NCI-H69 (cell line): ENCODE data around the gene AKT1S1.
A peak's percentile ranks its signal among the peaks of the same experiment; 100 is the strongest.

Source experiments
- DNase-seq: peaks from one replicate; lab custom pipeline; 2025; lab: John Stamatoyannopoulos, UW

The AKT1S1 gene

DNA sequence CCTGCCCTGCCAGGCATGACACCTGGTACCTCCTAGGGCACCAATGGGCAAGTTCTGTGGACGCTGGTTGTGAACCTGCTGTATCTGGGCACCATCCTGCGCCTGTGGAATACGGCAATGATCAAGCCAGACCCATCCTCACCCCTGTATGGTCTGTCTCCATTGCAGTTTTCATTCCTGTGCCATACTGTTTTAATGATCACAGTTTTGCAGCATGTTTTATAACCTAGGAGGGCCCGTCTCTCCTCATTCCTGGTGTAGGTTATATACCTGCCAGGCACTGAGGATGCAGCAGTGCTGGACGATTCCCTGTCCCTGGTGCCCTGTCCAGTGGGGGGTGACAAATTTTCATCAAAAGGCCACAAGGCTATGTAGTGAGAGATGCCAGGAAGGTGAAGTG lies 5.9 kb upstream of the AKT1S1 start:
- no peak for DNase-seq

DNA sequence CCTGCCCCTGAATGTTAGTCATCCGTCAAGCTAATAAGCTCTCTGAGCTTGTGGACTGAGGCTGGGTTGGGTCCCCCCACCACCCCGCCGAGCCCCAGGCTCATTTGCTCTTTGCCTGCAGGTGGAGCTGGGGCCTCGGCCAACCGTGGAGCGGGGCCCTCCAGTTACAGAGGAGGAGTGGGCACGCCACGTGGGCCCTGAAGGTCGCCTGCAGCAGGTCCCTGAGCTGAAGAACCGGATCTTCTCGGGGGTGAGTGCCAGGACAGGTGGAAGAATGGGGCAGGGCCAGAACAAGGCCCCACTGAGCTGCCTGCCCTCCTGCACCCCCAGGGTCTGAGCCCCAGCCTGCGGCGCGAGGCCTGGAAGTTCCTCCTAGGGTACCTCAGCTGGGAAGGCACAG lies 5.5 kb upstream of the AKT1S1 start:
- no peak for DNase-seq

DNA sequence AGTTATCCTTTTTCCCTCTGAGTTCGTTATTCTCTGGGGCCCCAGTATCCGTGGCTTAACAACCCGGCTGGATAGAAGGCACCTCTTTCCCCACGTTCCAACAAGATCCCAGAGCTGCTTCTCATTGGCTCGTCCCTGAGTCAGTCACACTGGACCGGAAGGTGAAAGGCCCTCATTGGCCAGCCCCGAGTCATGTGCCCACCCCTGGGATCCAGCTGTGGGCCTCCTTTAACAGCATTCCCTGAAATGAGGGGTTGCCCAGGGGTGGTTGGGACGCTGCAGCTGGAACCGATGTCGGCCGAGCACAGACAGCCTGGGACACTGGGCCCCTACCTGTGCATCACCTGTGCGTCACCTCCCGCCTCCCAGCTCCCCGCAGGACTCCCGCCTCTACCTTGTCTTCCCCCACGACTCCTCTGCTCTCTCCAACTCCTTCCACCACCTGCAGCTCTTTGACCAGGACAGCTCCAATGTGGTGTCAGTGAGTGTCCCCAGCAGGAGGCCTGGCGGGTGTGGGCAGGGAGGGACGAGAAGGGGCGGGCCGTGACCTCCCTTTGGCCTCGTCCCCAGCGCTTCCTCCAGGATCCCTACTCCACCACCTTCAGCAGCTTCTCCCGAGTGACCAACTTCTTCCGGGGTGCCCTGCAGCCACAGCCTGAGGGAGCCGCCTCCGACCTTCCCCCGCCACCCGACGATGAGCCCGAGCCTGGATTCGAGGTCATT lies 4.7 kb upstream of the AKT1S1 start:
- no peak for DNase-seq

DNA sequence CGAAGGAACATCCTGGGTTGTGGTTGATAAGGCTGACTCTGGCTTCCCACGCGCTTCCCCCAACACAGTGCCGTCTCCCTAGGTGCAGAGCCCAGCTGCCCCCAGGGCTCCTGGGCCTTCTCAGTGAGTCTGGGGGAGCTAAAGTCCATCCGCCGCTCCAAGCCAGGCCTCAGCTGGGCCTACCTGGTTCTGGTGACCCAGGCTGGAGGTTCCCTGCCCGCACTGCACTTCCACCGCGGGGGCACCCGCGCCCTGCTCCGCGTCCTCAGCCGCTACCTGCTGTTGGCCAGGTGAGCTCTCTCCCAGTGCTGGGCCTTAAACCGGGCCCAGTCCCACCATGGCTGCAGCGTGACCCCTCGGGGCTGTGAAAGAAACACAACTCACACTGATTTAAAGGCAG lies 4.0 kb upstream of the AKT1S1 start:
- DNase-seq, result no peak

DNA sequence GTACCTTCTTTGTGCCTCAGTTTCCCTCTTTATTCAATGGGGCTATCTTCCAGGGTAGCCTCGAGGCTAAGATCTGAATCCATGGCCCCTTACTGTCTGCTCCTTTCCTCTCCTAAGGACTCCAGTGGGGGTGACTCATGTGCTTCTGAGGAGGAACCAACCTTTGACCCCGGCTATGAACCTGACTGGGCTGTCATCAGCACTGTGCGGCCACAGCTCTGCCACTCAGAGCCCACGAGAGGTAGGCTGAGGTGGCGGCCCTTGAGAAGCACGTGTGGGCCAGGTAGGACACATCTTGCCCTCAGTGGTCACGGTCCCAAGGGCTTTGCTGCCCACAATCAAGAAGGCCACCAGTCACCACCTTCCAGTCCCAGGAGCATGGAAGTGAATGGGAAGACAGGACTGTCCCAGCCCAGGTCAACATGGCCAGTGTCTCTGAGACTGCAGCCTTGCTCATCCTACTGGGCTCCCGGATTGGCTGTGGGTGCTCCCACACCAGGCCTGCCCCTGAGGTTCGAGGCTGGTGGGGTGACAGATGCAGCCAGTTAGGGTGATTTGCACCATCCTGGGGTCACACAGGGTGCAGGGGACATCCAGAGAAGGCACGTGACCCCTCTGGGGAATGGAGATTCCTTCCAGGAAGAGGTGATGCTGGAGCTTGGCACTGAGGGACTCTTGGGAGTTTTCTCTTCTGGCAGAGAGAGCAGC lies 3.2 kb upstream of the AKT1S1 start:
- no peak for DNase-seq

DNA sequence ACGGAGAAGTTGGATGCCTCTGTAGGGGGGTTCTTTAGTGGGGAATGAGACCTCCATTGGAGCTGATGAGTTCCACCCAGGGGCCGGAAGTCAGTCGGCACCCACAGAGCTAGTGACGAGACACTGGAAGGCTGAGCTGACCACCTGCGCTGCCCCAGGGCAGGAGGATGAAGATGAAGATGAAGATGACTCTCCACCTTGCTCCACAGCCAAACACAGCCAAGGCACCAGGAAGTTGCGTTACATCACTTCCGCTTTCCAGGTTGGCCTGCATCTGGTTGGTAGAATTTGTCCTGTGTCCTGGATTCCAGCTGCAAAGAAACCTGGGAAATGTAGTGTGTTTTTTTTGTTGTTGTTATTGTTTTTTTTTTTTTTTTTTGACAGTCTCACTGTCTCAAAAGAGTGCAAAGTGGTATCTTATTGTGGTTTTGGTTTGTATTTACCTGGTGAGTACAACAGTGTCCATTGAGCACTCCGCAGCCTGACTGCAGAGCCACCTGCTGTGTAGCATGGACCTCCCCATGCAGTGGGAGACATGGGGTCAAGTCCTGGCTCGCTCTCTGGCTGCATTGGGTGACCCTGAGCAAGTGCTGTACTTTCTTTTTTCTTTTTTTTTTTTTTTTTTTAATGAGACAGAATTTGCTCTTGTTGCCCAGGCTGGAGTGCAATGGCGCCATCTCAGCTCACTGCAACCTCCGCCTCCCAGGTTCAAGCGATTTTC lies 2.2 kb upstream of the AKT1S1 start:
- no peak for DNase-seq

DNA sequence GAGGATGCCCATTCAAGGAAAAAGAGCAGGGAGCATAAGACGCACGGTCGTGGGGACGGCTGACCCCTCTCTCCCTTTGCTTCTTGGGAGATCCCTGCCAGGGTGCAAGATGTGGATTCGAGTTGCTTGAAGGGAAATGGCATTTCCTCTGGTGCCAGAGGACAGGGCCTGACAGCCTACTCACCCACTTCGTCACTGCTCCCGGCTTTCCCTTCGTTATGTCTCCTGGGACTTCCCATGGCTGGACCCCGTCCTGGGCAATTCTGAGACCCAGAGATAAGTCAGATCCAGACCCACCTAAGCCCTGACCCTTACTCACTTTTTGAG lies 1.6 kb upstream of the AKT1S1 start:
- no peak for DNase-seq

DNA sequence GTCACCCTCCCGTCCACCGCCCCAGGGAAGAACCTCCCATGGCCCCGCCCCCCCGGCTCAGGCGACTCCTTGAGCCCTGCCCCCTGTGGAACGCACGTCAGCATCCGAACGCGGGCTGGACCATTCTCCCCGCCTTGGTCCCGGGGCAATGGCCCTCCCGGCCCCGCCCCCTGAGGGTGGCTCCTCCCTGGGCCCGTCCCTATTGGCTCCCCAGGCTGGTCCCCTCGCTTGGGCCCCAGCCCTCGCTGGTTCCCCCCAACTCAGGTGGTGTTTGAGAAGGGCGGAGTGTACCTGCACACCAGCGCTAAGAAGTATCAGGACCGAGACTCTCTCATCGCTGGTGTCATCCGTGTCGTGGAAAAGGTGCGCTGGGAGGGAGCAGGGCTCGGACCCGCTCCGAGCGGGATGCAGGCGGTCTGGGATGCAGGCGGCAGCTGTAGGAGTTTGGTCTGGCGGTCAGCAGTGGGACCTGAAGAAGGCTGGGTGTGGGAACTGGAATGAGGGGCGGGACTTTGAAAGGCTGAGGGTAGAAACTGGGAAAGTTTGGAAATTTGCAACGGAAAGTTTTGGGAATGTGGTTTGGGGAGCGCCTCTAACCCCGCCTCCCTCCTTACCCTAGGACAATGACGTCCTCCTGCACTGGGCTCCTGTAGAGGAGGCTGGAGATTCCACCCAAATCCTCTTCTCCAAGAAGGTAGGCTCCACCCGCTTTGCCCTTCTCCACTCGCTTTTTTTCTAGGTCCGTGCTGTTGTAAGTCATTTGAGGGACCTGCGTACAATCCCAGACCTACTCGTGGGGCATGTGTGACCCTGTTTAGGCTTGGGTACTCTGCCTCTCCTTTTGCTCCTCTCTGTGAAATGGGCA lies 956 bp upstream of the AKT1S1 start:
- peak; percentile 97 for DNase-seq

DNA sequence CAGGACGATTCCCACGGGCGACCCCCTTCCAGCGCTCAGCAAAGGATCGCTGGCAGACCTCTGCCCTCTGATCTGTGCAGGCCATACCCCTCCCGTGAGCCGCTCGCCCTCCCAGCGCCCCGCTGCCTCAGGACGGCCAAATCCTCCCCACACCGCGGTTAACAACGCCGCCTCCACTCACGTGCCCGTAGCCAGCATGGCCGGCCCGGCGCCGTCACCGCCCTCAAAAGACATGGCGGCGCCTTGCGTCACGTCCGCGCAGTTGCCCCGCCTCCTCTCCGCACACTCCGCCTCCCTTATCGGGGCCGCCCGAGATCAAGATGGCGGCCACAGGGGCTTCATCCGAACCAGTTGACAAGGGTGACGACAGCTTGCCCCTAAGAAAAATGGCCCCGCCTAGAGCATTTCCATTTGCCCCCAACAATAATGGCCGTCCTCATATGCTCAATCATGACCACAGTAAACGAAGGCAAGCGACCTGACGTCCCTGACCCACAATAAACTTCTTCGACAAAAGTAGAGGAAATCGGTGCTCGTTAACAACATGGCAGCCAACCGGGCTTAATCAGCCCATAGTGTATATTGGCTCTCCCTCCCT lies 634 bp downstream of the AKT1S1 start:
- peak; percentile 99 for DNase-seq

DNA sequence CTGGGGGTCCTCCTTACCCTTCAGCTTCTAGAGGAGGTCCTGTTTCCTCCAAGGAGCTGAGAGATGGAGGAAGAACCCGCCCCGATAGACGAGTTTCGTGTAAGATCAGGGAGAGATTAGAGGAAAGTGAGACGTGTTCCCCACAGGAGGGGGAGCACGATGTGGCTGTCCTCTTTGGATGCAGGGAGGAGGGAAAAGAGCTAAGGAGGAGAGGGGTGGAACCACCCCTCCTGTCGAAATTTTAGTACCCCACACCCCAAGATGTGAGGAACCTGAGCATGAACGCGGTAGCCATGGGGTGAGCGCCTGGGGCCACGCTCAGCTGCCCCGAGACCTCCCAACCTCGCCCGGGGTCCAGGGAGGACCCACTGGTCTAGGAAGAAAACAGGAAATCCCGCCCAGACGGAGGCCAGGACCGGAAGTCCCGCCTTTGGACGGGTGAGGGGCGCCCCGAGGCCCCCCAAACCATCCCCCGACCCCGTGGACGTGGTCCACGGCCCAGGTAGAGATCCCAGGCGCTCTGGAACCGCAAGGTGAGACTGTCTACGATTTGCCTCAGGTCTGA lies 1.2 kb downstream of the AKT1S1 start:
- peak; percentile 72 for DNase-seq

DNA sequence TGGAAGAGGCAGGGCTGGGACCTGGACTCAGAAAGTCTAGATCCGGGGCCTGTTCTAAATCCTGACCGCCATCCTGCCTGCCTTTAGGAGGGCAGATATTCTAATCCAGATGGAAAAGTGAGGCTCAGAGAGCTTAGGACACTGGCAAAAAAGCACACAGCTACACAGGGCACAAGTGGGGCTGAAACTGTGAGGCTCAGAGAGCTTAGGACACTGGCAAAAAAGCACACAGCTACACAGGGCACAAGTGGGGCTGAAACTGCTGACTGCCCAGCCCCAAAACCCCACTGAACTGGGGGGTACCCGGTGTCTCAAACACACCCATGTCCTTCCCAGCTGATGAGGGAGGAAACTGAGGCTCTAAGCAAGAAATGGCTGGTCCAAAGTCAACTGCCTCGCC lies 2.0 kb downstream of the AKT1S1 start:
- DNase-seq, result no peak

DNA sequence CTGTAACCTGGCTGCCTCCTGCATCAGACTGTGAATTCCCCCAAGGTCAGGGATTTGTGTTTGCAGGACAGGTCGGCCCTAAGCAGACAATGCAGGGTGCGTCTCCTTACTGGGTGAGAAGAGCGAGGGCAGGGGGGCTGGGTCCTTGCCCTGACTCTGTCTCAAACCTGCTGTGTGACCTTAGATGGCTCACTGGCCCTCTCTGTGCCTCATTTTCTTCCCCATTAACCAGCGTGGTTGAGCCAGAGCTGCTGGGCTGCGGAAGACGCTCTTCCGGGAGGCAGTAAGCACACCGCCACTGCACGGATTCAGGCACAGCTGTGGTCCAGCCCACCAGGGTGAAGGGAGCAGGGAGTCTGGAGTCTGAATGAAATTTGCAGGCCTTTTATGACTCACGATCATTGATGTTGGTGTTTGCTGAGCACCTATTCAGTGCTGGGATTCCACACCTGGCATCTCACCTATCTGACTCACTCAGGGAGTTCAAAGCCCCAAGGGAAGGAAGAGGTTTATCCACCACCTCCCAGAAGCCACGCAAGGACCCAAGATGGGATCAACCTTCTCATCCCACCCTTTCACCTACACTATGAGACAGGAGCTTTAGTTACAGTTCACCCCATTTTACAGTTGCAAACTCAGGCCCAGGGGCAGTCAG lies 2.5 kb downstream of the AKT1S1 start:
- no peak for DNase-seq

DNA sequence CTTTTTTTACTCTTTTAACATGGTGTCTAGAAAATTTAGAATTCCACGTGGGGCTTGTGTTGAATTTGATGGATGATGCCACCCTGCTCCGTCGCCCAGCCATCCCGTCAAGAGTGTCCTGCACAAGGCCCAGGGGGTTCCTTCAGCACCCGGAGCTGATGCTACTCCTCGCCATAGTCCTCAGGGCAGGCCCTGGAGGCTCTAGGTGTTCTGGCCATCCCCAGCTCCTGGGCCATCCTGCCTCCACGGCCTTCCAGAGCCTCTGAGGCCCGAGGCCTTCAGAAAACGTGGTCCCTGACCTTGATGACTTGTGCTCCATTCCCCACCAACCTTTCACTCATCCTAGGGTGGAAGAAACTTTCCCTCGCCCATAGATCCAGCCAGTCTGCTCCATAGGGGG lies 3.3 kb downstream of the AKT1S1 start:
- DNase-seq, result no peak

DNA sequence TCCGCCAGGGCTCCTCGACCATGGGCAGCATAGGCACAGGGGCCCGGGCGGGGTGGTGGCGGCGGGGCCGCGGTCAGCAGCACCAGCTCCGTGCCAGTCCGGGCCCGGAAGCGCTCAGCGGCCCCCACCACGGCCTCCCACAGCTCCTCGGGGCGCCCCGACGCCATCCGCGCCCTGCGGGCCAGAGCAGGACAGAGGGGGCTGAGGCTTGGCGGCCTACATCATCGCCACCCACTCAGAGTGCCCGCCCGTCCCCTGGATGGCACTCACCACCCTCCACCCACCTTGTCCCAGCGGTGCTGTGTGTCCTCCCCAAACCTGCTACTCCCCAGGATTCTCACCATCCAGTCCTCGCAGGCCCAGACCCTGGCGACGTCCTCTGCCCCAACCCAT lies 4.0 kb downstream of the AKT1S1 start:
- DNase-seq, result no peak

DNA sequence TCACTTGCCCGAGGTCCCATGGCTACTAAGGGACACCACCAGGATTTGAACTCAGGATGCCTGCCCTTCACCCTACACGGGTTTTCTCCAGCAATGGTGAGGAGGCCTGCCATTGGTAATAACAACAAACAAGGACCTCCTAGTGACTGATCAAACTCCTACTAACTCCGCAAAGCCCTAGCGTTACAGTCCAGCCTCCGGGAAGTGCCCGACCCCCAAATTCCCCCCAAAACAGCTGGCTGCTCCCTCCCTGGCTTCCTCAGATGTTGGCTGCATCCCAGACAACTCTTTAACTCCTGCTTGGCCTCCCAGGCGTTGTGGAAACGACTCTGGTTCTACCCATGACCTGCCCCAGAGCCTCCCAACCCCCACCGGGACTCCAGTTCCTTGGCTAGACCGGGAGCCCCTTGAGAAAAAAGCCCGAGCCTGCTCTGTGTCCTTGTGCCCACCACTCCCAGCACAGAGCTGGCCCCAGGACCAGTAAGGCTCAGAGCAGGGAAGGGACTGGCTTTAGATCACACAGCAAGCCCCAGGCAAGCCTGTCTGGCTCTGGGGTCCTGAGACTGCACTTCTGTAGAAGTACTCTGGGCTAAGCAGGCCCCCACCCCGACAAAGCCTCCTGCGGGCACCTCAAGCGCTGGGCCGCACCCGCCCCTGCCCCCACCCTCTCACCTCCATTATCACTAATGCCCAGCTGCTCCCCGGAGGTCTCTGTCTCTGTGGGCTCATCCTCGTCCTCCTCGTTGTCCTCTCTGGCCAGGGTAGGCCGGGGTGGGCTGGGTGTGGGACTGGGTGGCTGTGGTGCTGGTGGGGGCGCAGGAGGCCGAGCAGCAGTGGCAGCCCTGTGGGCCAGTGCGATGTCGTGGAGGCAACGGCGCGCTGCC lies 4.7 kb downstream of the AKT1S1 start:
- DNase-seq, result no peak

DNA sequence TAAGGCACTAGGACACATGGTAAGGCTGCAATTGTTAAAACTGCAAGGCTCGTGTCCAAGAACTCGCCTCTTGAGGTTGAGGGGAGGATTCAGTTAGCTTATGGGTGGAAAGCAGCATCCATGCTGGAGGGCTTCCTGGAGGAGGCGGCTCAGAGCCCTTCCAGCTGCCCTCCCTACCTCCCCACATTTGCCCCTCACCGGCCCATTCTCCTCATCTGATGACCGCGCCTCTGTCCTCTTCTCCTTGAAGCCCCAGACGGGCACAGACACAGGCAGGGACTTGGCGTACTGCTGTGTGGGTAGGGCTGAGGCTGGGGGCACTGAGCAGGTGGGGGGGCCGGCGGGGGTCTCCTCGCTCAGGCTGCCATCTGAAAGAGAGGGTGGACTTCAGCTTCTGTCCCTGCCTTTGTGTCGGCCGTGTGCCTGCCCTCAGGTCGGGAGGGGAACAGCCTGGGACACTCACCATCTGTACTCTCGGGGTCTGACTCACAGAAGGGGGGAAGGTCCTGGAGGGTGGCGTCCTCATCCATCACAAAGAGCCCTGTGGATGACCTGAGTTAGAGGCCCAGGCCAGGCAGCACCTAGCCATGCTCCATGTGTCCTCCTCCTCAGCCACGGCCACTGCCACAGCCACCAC lies 5.7 kb downstream of the AKT1S1 start:
- DNase-seq, result no peak

DNA sequence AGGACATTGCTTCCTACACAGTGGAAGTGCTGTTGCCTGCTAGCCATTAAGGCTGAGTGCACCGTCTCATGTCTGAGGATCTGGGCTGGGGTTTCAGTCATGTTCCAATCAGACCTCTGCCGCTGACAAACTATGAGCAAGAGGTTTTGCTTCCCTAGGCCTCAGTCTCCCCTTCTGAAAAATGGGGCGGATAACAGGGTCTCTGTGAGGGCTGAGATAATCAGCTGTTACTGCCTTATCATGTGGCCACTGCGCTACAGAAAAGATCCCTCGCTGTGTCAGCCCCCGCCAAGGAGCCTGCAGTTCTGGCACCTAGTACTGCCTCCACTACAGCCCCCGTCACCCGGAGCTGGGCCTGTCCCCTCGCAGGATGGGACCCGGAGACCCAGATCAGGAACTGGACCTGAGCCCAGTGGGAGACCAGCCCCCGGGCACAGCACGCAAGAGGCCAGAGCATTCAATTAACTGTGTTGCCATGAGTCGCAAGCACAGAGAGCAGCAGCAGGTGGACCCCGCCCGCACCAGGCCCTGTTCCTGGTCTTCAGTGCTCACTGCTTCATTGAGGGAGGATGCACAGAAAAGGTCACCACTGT lies 6.8 kb downstream of the AKT1S1 start:
- DNase-seq, result peak; percentile 43

DNA sequence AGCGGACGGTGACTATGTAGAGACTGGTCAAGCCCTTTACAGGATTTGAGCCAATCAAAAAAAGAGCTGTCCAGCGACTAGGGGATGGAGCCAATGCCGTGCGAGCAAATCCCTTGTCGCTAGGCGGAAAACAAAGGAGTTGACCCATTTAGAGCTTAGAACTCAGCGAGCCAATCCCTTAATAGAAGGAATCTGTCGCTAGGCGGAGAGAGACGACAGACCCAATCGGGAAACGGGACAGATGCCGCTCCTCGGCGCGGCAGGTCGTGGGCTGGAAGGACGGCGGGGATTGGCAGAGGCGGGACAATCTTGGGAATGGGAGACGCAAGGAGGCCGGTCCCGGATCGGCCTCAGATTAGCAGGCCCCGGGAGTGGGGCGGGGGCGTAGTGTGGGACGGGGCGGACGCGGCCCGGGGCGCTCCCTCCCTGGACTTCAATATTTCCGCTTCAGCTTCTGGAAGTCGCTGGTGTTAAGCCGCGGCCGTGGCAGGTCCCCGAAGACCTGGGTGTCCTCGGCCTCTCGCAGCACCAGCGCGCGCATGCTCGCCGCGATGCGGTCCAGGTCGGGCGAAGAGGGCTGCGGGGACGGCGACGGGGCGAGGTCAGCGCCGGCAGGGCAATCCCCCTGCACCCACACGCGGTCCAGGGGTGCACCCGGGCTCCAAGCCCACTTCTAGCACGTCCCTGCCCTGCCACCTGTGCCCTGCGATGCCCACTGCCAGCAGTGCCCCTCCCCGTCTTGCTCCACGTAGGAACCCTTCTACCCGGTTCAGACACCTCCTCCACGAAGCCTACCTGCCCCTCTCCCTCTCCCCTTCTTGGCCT lies 7.5 kb downstream of the AKT1S1 start:
- peak; percentile 100 for DNase-seq
